KMS-11 (cell line): ENCODE measurements around the gene RYR2.

Source experiments
- H2AFZ ChIP-seq: fragments of 200-600 bp; sonication (generic); 2 replicates; pipeline ENCODE4 v1.6.1; 2016; ENCODE audit warnings: antibody characterized with exemption, mixed run types, low read depth
- H3K27ac ChIP-seq: fragments of 200-600 bp; sonication (generic); 2 replicates; pipeline ENCODE4 v1.6.1; 2016; ENCODE audit warnings: mild to moderate bottlenecking, mixed run types
- H3K27me3 ChIP-seq: fragments of 200-600 bp; sonication (generic); 2 replicates; pipeline ENCODE4 v1.6.1; 2017; ENCODE audit warnings: mild to moderate bottlenecking, low read depth, mixed run types, moderate library complexity; ENCODE audit not compliant: insufficient read depth
- H3K36me3 ChIP-seq: fragments of 200-600 bp; sonication (generic); 2 replicates; pipeline ENCODE4 v1.6.1; 2017; ENCODE audit warnings: mild to moderate bottlenecking, mixed run types; ENCODE audit not compliant: insufficient read depth
- H3K4me1 ChIP-seq: fragments of 200-600 bp; sonication (generic); 2 replicates; pipeline ENCODE4 v1.6.1; 2016; ENCODE audit warnings: mild to moderate bottlenecking, low read depth, mixed run types; ENCODE audit not compliant: poor library complexity, severe bottlenecking
- H3K4me2 ChIP-seq: fragments of 200-600 bp; sonication (generic); 2 replicates; pipeline ENCODE4 v1.7.0; 2016; ENCODE audit warnings: mild to moderate bottlenecking, mixed run types
- H3K4me3 ChIP-seq: fragments of 200-600 bp; sonication (generic); IDR thresholded peaks from 2 replicates; pipeline ENCODE4 v1.6.1; 2017; ENCODE audit warnings: low read depth, low read length, mixed read lengths; ENCODE audit not compliant: insufficient read depth
- H3K79me2 ChIP-seq: fragments of 200-600 bp; sonication (generic); 2 replicates; pipeline ENCODE4 v1.6.1; 2016; ENCODE audit warnings: low read depth, mixed run types; ENCODE audit not compliant: insufficient read depth
- H3K9ac ChIP-seq: fragments of 200-600 bp; sonication (generic); 2 replicates; pipeline ENCODE4 v1.6.1; 2016; ENCODE audit warnings: mild to moderate bottlenecking, mixed run types
- H4K20me1 ChIP-seq: fragments of 200-600 bp; sonication (generic); 2 replicates; pipeline ENCODE4 v1.6.1; 2016; ENCODE audit warnings: mild to moderate bottlenecking, mixed run types; ENCODE audit not compliant: insufficient read depth
- CTCF ChIP-seq: fragments of 200-600 bp; sonication (generic); conservative IDR thresholded peaks from 2 replicates; pipeline ENCODE4 v1.6.1; 2017; ENCODE audit warnings: low read depth, mild to moderate bottlenecking, antibody characterized with exemption, low read length, moderate library complexity, mixed read lengths

Gene RYR2

DNA sequence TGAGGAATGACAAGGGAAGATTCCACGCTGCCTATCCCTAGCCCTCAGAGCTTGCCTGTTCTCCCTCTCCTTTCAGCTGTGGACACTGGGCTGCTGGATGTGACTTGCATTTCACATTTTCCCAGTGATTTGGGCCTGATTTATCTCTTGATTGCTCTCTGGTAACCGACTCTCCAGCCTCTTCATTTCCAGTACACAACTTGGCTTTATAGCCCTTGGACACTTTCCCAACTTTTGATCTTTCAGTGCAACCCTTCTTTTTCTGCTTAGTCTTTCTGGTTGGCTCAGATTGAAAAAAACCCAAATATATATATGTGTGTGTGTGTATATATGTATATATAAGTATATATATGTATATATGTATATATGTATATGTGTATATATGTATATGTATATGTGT is 138.3 kb downstream of the RYR2 start:
- no peaks in the 10 kb centered on the region for H4K20me1 ChIP-seq

DNA sequence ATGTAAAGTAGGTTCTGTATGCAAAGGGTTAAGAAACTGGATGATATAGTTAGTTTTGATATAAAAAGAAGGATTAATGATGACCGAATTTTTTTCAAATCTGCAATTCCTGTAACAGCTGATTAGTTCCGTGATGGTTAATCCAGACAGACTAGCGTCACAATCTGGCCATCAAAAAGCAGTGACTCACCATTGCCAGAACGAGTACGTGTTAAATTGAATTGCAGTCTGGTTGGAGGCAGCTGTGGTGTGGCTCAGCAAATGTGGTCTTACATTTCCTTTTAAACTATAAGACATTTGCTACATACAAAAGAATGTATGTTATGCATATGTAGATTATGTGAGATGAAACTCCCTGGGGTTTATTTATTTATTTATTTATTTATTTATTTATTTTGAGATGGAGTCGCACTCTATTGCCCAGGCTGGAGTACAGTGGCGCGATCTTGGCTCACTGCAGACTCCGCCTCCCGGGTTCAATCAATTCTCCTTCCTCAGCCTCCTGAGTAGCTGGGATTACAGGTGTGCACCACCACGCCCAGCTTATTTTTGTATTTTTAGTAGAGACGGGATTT is 139.8 kb downstream of the RYR2 start:
- Histone ChIP-seq H3K9ac (no peak overlapping the region), H3K27me3 (no peaks in the 10 kb centered on the region), H4K20me1 (no peaks in the 10 kb centered on the region), H3K27ac (no peak overlapping the region), H3K36me3 (no peaks in the 10 kb centered on the region), H3K79me2 (no peaks in the 10 kb centered on the region), H2AFZ (no peak overlapping the region), H3K4me2 (no peak overlapping the region), H3K4me1 (no peaks in the 10 kb centered on the region), H3K4me3 (no peak overlapping the region)
- no peak for TF ChIP-seq CTCF

More for the DNA sequence above, 138.3 kb downstream of the RYR2 start:
- Histone ChIP-seq H3K27me3 (no peaks in the 10 kb centered on the region), H3K4me2 (no peak overlapping the region), H3K36me3 (no peaks in the 10 kb centered on the region), H3K79me2 (no peaks in the 10 kb centered on the region), H2AFZ (no peak overlapping the region), H3K4me3 (no peak overlapping the region), H3K27ac (no peak overlapping the region), H3K9ac (no peak overlapping the region), H3K4me1 (no peaks in the 10 kb centered on the region)
- TF ChIP-seq CTCF, result no peak

DNA sequence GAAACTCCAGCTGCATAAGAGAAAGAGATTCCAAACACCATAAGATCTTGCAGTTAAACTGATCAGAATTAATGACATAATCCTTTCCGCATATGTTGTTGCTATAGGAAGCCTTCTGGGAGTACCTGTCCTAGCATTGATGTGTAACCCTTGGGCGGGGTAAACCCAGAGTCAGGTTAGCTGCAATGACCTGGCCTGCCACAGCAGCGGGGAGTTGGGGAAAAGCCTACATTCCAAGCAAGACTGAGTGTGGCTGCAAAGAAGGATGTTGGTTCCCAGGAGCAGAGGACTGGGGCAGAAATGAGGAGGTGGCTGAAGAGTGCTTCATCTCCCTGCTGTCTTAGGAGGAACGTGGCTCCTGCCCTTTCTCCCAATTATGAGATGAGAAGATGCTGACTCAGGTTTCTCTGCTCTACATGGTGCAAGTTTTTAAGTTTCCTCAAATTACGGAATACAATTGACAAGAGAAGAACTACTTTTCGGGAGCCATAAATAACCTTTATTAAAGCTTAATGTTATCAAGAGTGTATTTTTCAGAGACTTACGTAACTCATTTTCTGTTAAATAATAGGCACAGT is 142.1 kb downstream of the RYR2 start:
- H3K27ac ChIP-seq, result no peak overlapping the region
- H3K9ac ChIP-seq, result no peak overlapping the region
- H4K20me1 ChIP-seq, result no peaks in the 10 kb centered on the region
- no peak for TF ChIP-seq CTCF
- H3K4me3 ChIP-seq, result no peak overlapping the region
- H3K79me2 ChIP-seq, result no peaks in the 10 kb centered on the region
- H2AFZ ChIP-seq, result no peak overlapping the region
- no peaks in the 10 kb centered on the region for H3K27me3 ChIP-seq
- H3K4me2 ChIP-seq, result no peak overlapping the region
- H3K4me1 ChIP-seq, result no peaks in the 10 kb centered on the region
- H3K36me3 ChIP-seq, result no peaks in the 10 kb centered on the region

DNA sequence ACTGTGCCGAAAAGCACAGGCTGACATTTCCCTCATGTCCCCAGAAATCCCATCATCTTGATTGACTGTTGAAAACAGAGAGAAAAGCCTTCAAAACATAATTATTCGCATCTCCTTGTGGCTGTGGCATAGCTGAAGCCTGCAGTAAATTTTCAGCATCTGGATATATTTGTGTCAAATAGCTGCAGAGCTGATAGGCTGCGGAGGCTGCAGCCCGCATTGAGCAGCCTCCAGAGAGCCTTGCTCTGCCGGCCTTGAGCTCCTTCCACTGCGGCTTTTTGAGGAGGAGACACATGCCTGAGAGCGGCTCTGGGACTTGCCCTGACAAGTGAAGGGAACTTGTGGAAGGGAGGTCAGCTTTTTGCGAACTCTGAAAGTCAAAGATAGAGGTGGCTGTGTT is 144.7 kb downstream of the RYR2 start:
- Histone ChIP-seq H4K20me1 (no peaks in the 10 kb centered on the region), H3K27ac (no peak overlapping the region), H3K9ac (no peak overlapping the region), H3K4me3 (no peak overlapping the region), H3K36me3 (no peaks in the 10 kb centered on the region), H3K4me2 (no peak overlapping the region), H3K27me3 (no peaks in the 10 kb centered on the region), H3K79me2 (no peaks in the 10 kb centered on the region), H2AFZ (no peak overlapping the region), H3K4me1 (no peaks in the 10 kb centered on the region)
- no peak for TF ChIP-seq CTCF
